Embryonic facial prominence (tissue), 1 donor: ENCODE data around the gene ERBIN.
"Not testable (repeated sequence)": the region's sequence is repeated elsewhere in the genome, so short reads cannot be mapped to it uniquely, and the experiment has no call there.

Source experiments
- DNase-seq: peaks from one replicate; pipeline ENCODE4 v3.0.0-alpha.2; 2016; ENCODE audit errors: extremely low spot score

Gene ERBIN

DNA sequence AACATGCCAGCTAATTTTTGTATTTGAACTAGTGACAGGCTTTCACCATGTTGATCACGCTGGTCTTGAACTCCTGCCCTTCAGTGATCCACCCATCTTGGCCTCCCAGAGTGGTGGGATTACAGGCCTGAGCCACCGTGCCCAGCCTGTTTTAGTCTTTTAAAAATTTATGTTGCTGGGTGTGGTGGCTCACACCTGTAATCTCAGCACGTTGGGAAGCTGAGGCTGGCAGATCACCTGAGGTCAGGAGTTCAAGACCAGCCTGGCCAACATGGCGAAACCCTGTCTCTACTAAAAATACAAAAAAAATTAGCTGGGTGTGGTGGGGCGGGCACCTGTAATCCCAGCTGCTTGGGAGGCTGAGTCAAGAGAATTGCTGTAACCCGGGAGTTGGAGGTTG, 10.7 kb upstream of the ERBIN start:
- not testable (repeated sequence) for DNase-seq

DNA sequence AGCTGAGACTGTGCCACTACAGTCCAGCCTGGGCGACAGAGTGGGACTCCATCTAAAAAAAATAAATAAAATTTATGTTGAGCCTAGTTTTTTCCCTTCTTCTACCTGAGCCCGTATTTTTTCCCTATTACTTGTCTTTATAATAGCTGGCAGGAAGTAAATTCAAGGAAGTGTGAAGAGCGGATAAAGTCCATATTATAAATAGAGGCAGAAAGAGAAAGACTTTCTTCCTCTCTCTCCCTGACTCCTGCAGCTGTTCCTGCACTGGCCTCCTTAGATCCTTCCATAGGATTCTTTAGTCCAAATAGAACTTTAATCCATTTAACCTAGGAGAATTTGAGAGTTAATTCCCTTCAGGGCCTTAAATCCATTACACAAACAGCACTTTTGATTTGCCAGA, 10.3 kb upstream of the ERBIN start:
- no peak for DNase-seq

DNA sequence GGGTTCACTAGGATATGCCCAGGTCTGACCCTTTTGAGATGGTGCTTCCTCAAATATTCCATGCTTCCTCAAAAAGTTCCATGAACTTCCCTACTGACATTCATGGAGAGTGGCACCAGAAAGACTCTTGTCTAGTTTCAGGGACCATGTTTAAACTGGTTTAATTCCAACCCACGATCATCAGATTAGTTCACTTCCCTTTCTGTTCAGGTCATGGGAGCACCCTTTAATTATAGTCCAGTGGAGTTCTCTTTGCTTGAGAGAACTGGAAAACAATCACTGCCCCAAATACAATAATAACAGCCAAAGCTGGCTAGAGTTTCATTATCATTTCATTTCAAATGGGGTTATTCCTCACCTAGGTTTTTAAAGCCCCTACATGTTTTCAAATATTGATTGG, 9.7 kb upstream of the ERBIN start:
- DNase-seq: no peak

DNA sequence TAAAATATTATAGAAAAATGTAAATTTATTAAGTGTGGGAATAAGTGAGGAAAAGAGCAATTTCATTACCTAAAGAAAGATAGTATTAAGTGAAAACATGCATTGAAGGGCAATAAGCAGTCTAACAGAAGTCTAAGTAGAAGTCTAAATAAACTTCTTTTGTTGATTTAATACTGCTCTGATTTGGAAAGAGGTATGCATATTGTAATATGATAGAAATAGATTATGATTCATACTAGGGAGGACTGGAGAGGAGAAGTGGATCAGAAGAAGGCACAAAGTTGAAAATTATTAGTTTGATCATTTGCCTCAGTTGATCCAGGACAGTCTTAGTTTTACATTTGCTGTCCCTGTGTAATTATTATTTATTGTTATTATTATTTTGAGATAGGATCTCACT, 6.6 kb upstream of the ERBIN start:
- DNase-seq: no peak

DNA sequence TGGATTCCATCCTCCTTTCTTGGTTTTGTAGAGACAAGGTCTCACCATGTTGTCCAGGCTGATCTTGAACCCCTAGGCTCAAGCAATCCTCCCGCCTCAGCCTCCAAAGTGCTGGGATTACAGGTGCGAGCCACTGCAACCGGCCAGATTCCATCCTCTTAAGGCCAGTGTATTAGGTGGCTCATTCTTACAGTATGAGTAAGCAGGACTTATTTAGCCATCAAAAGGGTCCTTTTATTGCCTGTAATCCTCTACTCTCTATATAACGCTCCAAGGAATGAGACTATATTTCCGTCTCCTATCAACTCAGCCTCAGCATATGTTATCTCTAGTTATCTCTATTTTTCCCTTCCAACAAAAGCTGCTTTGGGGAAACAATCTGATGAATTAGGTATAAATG, 3.0 kb upstream of the ERBIN start:
- no peak for DNase-seq

DNA sequence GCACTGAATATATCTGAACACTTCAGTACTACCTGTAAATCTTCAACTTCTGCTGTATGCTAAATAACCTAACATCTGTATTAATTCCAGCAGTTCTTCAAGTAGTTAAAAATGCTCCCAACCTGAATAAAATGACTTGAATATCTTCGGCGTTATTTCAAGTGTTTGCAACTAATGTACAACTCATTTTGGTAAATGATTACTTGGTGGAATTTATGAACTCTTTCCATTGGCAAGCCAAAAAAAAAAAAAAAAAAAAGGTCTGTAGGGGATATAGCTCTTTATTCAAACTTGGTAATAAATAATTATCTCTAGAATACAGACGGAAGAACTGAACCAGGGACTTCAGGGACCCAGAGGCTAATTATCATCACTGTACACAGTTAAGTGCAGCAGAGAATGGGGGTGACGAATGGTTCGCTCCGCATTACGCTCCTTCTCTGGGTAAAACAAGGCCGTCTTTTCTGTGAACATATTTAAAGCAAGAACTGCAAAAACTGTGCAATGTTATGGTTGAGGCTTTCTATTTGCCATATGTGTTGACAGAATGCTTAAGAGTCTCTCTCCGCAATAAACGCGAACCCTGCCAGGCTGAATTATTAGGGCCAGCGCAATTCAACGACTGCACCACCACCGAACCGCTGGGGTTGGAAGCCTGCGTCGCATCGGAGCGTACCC, 1.9 kb upstream of the ERBIN start:
- DNase-seq: no peak

DNA sequence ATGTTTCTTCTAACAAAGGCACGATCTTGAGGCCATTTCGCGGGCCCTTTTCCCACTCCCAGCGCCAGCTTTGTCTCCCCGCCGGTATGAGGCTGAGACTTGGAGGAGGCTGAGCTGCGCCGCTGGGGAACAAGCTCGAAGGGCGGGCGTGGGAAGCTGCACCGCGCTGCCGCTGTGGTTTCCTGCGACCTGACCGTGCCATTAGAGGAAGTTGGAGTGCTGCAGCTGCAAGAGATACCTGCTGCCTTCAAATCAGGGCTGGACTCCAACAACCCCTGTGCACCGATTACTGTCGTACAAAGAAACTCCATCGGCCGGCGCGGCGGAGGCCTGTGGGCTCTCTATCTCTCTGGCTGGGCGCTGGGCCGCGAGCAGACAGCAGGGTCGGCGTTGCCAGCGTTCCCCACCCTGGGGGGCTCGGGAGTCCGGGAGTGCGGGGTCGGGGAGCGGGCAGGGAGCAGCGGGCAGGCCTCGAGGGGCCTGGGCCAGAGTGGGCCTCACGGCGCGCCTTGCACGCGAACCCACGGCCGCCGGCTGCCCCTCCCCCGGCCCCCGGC, 1.3 kb upstream of the ERBIN start:
- DNase-seq: peak; percentile 50

DNA sequence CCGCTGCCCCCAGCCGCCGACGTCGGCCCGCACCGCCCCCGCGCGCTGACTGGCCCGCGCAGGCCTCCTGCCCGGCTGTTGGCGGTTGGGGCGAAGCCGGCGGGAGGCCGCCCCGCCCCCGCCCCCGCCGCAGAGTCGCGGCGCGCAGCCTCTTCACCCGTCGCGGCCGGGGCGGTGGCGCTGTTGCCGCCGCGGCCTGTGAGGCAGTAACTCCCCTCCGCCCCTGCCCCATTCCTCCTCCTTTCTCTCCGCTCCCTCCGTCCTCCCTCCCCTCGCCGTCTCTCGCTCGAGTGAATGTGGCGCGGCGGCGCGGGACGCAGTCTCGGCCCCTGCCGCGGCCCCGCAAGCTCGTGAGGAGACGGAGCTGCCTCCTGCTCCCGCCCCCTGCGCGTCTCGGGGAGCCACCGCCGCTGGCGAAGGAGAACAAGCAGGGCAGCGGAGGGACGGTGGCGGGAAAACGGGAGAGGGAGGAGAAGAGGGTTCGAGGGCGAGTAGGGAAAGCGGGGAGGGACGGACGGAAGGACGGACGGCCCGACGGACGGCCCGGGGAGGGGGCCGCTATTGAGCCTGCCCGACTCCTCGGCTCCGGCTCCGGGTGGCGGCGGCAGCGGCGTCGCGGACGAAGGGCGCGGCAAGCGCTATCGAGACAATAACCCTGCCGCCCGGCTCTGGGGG, 637 bp upstream of the ERBIN start:
- DNase-seq: peak; percentile 90

DNA sequence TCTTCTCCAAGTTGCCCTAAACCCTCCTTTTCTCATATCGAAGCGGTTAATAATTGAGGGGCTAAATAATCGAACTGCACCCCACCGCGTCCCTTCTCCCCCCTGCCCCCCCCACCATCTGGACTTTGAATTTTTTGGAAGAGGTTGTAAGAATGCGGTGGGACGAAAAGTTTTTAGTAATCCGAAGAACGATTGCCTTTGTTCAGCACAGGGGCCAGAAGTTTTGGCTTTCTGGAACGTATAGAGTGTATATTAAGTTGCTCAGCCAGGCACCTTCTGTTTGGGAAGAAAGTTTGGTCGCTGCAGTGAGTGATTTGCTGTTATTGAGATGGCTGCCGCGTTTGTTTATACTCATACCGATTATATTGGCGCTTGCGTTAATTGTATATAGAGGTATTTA, 518 bp downstream of the ERBIN start:
- DNase-seq: peak; percentile 24

DNA sequence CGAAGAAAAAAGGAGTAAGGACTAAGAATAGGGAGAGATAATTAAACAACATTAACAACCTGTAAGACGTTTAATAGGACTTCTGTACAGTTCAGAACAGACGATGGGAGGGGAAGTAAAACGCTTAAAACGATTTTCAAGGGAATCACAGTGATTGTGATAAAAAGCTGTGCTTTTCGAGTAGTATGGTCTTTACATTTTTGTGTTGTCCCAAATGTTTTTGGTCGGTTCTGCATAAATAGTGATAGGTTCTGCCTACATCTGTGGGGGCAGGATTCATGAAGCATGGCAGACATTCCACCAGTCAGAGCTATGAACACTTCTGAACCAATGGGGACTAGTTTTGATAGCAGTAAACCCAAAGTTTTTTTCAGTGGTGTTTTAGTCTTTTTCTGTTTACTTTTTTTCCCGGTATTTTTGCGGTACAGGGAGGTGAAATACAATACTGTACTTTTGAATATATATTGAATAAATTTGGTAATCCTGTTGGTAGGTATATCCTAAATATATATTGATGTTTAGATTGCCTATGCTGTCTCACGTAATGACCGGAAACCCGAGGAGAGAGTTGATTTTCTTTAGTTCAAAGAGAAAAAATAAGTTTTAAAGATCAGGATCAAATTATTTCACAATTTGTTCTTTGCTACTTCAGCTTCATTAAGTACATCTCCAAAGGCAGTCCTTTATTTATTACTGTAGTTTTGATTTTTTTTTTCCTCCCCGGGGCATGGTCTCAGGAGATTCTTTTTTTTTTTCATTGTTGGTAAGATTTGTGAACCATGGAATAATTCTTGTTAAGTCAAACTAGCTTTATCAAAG, 1.3 kb downstream of the ERBIN start:
- peak; percentile 57 for DNase-seq

DNA sequence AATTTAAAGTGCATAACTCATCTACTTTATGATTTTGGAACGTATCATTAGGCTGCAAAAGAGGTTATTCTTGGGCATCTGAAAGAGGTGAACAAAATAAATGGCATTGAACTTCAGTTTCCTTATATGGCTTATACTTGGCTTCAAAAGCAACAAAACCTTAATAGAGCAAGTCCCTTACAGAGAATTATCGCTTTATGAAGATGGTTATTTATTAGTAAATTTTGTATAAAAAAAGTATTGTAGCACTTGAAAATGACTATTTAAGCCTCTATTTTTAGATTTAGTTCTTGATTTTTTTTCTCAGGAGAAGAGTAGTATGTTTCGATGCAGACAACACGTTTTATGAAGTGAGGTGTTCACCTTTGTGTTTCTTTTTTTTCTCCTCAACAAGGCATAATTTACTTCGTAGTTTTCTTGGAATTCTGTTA, 2.0 kb downstream of the ERBIN start:
- no peak for DNase-seq

DNA sequence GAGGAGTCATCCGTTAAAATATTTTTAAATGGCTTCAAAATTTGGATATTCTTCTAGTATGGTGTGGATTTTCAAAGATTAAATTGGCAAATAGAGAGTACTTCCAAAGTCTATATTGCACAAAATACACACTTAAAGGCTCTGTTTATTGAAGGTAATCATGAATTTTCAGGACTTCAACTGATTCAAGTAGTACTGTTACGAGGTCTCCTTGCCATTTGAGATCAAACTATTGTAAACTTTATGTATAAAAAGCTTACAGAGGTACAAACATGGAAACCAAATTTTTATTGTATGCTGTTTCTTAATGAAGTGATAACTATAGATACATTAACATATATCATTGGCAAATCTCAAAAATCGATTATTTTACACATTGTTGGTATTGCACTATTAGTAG, 2.5 kb downstream of the ERBIN start:
- no peak for DNase-seq

DNA sequence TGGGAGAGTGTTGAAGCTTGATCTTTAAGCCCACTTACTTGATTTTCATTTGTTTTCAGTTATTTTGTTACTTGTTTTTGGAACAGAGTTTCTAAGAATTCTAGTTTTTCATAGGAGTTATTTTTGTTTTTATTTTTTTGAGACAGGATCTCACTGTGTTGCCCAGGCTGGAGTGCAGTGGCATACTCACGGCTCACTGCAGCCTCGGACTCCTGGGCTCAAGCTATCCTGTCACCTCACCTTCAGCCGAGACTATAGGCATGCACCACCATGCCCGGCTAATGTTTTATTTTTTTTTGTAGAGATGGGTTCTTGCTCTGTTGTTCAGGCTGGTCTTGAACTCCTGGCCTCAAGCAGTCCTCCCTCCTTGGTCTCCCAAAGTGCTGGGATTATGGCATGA, 6.3 kb downstream of the ERBIN start:
- DNase-seq: no peak

DNA sequence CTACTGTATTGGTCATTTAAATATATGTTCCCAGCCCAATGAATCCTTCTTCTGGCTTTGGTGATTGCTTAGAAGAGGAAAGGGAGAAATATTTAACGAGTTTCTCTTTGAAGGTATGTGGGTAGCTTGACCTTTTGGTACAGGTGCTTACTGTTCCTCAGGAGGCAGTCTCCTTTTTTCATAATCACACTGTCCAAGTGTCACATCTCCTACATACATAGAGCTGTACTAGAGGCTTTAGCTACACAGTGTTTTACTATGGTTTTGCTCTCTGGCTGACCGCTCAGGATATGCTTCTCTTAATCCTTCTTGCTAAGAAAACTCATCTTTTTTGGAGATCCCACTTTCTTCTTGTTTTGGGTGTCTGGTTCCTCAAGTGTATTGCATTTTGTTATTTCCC, 6.9 kb downstream of the ERBIN start:
- no peak for DNase-seq

DNA sequence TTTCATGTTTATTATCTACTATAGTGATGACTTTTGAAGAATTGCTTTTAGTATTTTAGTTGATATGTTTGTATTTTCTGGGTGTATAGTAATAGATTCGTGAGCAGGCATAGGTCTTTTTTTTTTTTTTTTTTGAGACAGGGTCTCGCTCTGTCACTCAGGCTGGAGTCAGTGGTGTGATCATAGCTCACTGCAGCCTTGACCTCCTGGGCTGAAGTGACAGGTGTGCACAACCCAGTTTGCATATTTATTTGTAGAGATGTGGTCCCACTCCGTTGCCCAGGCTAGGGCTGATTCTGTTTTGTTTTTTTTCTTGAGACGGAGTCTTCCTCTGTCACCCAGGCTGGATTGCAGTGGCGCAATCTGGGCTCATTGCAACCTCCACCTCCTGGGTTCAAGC, 11.9 kb downstream of the ERBIN start:
- no peak for DNase-seq

DNA sequence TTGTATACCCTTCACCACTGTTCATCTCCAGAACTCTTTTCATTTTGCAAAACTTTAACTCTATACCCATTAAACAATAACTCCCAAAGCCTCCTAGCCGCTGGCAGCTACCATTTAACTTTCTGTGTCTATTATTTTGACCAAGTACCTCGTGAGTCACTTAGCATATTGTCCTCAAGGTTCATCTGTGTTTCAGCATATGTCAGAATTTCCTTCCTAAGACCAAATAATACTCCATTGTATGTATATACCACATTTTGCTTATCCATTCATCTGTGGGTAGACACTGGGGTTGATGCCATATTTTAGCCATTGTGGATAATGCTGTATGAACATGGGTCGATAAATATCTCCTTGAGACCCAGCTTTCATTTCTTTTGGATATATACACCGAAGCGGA, 17.4 kb downstream of the ERBIN start:
- DNase-seq: no peak

DNA sequence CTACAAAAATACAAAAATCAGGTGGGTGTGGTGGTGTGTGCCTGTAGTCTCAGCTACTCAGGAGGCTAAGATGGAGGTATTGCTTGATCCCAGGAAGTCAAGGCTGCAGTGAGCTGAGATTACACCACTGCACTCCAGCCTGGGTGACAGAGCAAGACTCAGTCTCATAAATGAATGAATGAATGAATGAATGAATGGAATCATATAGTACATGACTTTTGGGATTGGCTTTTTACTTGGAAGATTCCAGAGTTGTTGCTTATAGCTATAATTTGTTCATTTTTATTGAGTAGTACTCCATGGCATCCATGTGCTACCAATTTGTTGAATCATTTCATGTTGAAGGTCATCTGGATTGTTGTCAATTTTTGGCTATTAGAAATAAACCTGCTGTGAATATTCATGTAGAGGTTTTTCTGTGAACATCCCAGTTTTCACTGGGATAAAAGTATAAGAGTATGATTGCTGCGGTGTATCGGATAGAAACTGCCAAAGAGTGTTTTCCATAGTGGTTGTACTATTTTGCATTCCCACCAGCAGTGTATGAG, 19.9 kb downstream of the ERBIN start:
- no peak for DNase-seq

DNA sequence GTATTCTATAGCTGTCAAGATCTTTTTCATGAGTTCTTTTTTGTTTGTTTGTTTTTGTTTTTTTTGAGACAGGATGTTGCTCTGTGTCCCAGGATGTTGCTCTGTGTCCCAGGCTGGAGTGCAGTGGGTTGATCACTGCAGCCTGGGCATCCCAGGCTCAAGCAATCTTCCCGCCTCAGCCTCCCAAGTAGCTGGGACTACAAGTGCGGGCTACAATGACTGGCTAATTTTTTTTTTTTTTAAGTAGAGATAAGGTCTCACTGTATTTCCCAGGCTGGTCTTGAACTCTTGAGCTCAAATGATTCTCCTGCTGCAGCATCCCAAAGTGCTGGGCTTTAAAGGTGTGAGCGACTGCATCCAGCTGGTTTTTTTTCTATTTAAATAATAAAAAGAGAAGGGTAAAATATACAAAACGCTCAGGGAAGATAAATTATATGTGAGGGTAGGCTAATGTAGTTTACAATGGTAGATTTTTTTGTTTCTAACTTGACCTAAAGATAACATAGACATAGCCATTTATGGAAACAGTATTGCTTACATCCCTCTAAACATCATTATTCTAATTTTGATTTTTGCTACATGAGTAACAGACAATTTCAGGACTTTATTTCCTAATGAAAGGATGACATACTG, 21.9 kb downstream of the ERBIN start:
- DNase-seq: no peak

DNA sequence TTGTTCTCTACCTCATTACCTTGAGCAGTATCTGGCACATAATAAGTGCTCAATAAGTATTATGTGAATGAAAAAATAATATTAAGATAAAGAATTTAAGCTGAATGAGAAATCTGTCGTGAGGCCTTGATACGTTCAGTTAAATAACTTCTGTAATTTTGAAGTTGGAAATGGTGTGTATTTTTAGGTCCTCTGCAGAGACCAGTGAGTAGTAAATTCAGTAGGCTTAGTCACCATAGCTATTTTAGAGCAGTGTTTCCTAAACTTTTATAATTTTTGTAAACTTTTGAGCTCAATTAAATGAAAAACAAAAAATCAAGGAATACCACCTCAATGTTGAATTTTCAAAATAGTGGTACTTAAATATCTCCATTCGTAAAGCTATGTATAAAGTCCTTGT, 25.0 kb downstream of the ERBIN start:
- DNase-seq: no peak

DNA sequence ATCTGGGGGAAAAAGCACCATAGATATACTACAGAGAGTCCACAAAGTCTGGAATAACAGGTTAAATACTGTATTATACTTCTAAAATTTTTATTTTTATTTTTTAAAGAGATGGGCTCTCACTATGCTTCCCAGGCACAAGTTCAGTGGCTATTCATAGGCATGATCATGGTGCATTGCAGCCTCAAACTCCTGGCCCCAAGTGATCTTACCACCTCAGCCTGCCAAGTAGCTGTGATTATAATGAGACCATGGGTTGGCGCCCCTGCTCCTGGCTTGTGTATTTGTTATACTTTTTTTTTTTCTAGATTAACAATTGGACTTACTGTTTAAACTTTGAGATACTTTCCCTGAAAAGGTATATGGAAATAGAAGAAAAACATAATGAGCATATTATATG, 25.9 kb downstream of the ERBIN start:
- no peak for DNase-seq

DNA sequence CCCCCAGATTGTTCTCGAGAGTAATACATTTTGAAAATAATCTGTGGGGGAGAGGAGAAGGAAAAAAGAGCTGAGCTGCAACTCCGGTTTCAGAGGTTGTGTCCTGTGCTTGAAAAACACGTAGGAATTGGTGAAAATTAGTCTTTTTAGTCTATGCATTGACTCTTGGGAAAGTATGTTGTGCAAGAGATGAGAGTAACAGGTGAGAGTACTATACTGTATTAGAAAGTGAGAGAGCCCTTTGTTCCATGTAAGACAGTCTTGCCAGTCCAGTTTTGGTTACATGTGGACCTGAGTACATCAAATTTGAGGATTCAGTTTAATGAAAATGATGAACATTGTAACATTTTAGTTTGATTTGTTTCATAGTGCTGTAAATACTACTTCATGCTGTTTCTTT, 27.8 kb downstream of the ERBIN start:
- DNase-seq: no peak

DNA sequence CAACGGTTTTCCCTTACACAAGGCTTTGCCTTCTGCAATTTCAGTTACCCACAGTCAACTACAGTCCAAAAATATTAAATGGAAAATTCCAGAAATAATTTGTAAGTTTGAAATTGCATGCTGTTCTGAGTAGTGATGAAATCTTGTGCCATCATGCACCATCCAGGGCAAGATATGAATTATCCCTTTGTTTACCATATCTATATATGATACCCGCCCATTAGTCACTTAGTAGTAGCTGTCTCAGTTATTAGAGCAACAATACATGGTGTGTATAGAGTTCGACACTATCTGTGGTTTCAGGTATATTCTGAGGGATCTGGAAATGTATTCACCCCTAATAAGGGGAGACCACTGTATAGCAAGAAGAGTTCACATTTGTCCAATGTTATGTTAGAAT, 29.4 kb downstream of the ERBIN start:
- DNase-seq: no peak
